Activated naive CD4-positive, alpha-beta T cell treated with anti-CD3 and anti-CD28 coated beads for 36 hours (primary cell): Measurements from ENCODE around the gene BIVM. TPM values are rescaled to one million over a fixed set of nuclear protein-coding genes. Genes with fewer than 3 reads are reported as not detected.
A peak's percentile ranks its signal among the peaks of the same experiment; 100 is the strongest.

Experiments
- CTCF ChIA-PET: fragments of 350-600 bp; sonication (Branson Sonifier 250); formaldehyde crosslinking; loops from one replicate; lab custom pipeline; 2021; ENCODE audit warnings: antibody characterized with exemption; lab: Charles Lee
- DNase-seq: peaks from one replicate; pipeline ENCODE4 v3.0.0-alpha.2; 2020
- H3K27ac Mint-ChIP-seq: one replicate; pipeline ENCODE4 v1.8.0; 2021; ENCODE audit warnings: mild to moderate bottlenecking, mixed read lengths
- H3K27me3 Mint-ChIP-seq: one replicate; pipeline ENCODE4 v1.8.0; 2021; ENCODE audit warnings: low read depth, mixed read lengths
- H3K36me3 Mint-ChIP-seq: one replicate; pipeline ENCODE4 v1.8.0; 2021; ENCODE audit warnings: low read depth, mixed read lengths
- H3K4me1 Mint-ChIP-seq: one replicate; pipeline ENCODE4 v1.8.0; 2021; ENCODE audit warnings: low read depth, mixed read lengths
- H3K4me3 Mint-ChIP-seq: one replicate; pipeline ENCODE4 v1.8.0; 2021; ENCODE audit warnings: mild to moderate bottlenecking, moderate library complexity, mixed read lengths
- H3K9me3 Mint-ChIP-seq: one replicate; pipeline ENCODE4 v1.8.0; 2021; ENCODE audit warnings: mixed read lengths
- intact Hi-C: fragments of 100-400 bp; cut with micrococcal nuclease; formaldehyde crosslinking; loops from one replicate; pipeline ENCODE4 v1.15.1; 2023
- total RNA-seq, 2 experiments: library from RNA; stranded (reverse); gene quantifications; one replicate each; pipeline ENCODE4 v1.2.3, GENCODE V29; 2021

BIVM gene
- total RNA-seq, 2 experiments from 2014 or later: 9.9 to 11.1 TPM

DNA sequence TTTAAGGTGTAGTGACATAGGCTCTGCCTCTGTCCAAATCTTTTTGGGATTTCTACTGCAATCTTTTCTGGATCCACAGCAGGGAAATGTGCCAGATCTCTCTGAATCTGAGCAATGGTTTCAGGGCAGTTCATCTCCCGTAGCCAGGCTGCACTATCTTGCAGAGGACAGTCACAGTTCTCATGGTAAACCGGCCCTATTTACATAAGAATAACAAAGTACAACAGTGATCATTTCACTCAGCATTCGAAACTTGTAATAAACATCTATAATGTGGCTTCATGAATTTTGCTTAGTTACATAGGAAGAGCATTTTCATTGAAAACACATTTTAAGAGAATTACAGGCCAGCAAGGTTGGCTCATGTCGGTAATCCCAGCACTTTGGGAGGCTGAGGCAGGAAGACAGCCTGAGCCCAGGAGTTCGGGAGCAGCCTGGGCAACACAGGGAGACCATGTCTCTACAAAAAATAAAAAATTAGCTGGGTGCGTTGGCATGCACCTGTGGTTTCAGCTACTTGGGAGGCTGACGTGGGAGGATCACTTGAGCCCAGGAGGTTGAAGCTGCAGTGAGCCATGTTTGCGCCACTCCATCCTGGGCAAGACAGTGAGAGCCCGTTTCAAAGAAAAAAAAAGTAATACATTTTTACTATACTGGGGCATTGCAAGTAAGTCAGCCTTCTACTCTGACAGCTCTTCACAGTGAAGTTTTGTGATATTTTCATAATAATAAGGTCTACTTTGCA lies 5.1 kb upstream of the BIVM start:
- intact Hi-C loops: no loop called here
- Mint-ChIP-seq H3K27me3 (peaks cover 20% of the 10 kb centered on the region), H3K27ac (no peak overlapping the region), H3K4me3 (no peak overlapping the region), H3K9me3 (no peaks in the 10 kb centered on the region), H3K36me3 (peaks cover 12% of the 10 kb centered on the region), H3K4me1 (peaks cover 6% of the 10 kb centered on the region)
- CTCF ChIA-PET: interaction anchor here (0.8 to 1.3 kb wide), 3 partner anchors 9 to 214 kb away, joined by 3 read pairs; no protein-coding TSS in a partner anchor
- DNase-seq: no peak

DNA sequence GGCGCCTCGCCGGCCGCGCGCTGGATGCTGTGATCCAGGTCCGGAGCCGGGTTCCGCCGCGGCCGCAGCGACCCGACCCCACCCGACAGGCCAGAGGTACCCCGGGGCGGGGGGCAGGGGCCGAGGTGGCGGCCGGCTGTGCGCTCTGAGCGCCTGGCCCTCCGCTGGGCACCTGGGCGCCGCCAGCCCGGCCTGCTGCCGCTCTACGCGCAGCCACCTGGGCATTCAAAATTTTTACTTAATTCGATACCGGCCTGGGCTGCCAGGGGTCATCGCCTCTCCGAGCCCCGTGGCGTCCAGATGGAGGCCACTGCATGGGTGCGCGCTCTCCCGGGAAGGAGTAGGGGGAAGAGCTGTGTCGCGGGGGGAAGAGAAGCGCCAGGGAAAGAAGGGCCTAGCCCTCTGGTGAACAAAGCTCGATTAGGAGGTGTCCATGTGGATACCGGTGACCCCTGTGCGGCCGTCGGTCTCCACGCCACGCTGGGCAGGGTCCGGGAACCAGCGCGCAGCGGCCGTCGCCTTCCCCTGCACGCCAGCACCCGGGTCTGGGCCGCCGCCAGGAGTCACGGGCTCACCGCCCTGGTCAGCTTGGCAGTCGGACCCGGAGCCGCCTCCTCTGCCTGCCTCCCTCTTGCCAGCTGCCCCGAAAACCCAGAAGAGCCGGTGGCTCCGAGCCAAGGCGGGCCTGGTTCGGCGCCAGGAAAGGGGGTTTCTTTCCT lies 666 bp downstream of the BIVM start:
- H3K4me1 Mint-ChIP-seq: peaks cover 13% of the 10 kb centered on the region
- peak; percentile 8 for DNase-seq
- H3K4me3 Mint-ChIP-seq: peak overlapping the region; percentile 93
- CTCF ChIA-PET: interaction anchor here (0.7 to 2.3 kb wide), 11 partner anchors 11 to 218 kb away, joined by 3 to 8 read pairs (median 5); partner anchors contain the start of genes ERCC5 and TEX30
- intact Hi-C loops: loop anchor here (1.0 to 5.0 kb wide), 8 partner anchors 20 to 1172 kb away; partner anchors contain the start of genes TEX30 and TPP2
- no peak overlapping the region for H3K27ac Mint-ChIP-seq
- H3K27me3 Mint-ChIP-seq: peaks cover 21% of the 10 kb centered on the region
- no peaks in the 10 kb centered on the region for H3K9me3 Mint-ChIP-seq
- H3K36me3 Mint-ChIP-seq: peaks cover 4% of the 10 kb centered on the region

DNA sequence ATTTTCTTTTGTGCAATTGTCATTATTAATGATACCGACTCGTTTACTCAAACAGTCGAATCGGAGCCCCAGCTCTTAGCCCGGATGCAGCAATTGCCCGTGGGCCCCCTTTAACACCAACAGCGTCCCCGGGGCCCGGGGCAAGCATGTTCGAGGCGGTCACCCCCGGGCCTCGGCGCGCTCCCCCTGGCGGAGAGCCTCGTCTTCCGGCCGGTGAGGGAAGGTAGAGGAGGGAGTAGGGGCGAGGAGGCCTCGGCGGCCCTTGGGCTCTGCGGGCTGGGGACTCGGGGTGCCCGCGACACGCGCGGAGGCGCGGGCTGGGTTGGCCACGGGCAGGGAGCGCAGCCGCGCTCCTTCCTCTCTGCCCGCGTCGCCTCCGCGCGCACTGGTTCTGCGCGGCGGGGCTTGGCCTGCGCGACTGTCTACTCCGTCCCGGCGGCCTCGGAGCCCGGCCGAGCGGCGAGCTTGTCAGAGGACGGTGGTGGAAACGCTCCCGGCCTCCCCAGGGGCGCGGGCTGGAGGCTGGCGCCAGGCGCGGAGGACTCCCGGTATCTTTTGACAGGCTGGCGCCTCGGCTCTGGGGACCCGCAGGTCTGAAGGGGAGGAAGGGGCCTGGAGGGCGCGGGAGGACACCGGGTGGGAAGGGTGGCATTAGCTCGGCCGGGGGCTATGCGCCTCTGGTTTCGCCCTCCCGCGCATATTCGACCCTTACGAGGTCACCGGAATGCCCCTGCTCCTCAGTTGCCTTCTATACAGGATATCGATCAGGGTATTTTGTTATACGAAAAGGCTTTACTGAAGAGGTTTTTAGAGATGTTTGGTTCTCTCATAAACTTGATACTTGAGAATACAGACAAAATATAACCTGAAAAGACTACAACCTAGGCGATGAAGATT lies 1.5 kb downstream of the BIVM start:
- Mint-ChIP-seq H3K36me3 (peaks cover 4% of the 10 kb centered on the region), H3K4me3 (peak overlapping the region; percentile 93), H3K27ac (no peak overlapping the region), H3K9me3 (no peaks in the 10 kb centered on the region), H3K4me1 (peaks cover 13% of the 10 kb centered on the region), H3K27me3 (peaks cover 21% of the 10 kb centered on the region)
- DNase-seq: peak; percentile 83
- intact Hi-C loops: loop anchor here (1.0 kb wide), 1 partner anchor 208 kb away; no protein-coding TSS in a partner anchor
- CTCF ChIA-PET: interaction anchor here (0.6 to 2.3 kb wide), 13 partner anchors 11 to 219 kb away, joined by 3 to 8 read pairs (median 4); partner anchors contain the start of genes ERCC5 and TEX30

DNA sequence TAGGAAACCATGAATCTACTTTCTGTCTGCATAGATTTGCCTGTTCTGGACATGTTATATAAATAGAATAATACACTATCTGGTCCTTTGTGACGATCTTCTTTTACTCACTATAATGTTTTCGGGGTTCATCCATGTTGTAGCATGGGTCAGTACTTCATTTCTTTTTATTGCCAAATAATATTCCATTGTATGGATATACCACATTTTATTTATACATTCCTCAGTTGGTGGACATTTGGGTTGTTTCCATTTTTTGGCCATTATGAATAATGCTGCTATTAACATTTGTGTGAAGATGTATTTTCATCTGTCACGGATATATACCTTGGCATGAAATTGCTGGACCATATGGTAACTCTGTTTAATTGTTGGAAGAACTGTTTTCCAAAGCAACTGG lies 6.8 kb downstream of the BIVM start:
- no peak overlapping the region for H3K27ac Mint-ChIP-seq
- H3K27me3 Mint-ChIP-seq: no peaks in the 10 kb centered on the region
- no peaks in the 10 kb centered on the region for H3K9me3 Mint-ChIP-seq
- H3K36me3 Mint-ChIP-seq: peaks cover 9% of the 10 kb centered on the region
- peaks cover 8% of the 10 kb centered on the region for H3K4me1 Mint-ChIP-seq
- intact Hi-C loops: no loop called here
- CTCF ChIA-PET: no interaction called here
- DNase-seq: no peak
- no peak overlapping the region for H3K4me3 Mint-ChIP-seq

DNA sequence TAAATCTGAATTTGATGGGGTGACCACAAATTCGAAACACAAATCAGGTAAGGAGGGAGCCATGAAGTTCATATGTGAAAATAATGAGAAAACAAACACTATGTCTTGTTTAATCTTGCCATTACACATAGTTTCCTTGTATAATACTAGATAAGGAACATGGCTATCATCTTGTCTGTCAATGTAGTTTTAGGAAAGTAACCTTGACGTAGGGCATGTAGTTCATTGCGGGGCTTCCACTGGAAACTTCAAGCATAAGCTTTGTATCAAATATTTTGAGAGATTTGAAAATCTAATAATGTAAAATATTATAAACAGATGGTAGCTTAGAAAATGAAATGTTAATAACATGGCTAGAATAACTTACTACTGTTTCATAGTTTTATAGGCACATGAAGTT lies 8.8 kb downstream of the BIVM start:
- Mint-ChIP-seq H3K36me3 (peaks cover 17% of the 10 kb centered on the region), H3K27me3 (no peaks in the 10 kb centered on the region), H3K4me1 (peaks cover 1% of the 10 kb centered on the region), H3K9me3 (peaks cover 4% of the 10 kb centered on the region), H3K27ac (no peak overlapping the region), H3K4me3 (no peak overlapping the region)
- DNase-seq: no peak
- intact Hi-C loops: no loop called here
- CTCF ChIA-PET: no interaction called here

DNA sequence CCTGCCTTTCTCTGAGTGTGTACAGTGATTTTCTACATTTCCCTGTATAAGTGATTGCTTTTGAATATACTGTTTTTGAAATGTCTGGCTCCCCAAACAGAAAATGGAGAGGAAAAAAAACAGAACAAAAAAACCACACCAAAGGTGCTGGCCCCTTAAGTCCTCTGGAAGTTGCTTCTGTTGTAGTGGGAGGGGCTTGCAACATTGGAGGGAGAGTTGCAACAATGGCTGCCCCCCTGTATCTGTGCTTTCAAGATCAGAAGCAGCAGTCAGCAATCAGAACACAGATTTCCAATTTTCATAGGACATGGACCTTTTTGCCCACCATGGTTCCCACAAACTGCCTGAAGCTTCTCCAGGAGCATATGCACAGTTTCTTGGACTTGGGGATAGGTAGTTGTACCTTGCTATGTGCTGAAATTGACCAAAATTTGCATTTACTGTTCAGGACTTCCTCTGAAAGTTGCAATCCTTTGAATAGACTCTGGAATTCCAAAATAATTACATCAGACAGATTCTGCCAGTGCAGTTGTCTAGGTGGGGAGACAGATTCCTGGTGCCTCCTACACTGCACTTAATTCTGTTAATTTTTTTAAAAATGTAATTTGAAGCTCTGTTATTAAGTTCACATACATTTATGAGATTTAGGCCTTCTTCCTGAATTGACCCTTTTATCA lies 13.8 kb downstream of the BIVM start:
- Mint-ChIP-seq H3K36me3 (peaks cover 17% of the 10 kb centered on the region), H3K9me3 (peaks cover 4% of the 10 kb centered on the region), H3K4me1 (peaks cover 11% of the 10 kb centered on the region), H3K4me3 (no peak overlapping the region), H3K27ac (no peak overlapping the region), H3K27me3 (no peaks in the 10 kb centered on the region)
- intact Hi-C loops: no loop called here
- CTCF ChIA-PET: interaction anchor here (0.7 kb wide), 1 partner anchor 13 kb away, joined by 3 read pairs; no protein-coding TSS in a partner anchor
- DNase-seq: no peak

DNA sequence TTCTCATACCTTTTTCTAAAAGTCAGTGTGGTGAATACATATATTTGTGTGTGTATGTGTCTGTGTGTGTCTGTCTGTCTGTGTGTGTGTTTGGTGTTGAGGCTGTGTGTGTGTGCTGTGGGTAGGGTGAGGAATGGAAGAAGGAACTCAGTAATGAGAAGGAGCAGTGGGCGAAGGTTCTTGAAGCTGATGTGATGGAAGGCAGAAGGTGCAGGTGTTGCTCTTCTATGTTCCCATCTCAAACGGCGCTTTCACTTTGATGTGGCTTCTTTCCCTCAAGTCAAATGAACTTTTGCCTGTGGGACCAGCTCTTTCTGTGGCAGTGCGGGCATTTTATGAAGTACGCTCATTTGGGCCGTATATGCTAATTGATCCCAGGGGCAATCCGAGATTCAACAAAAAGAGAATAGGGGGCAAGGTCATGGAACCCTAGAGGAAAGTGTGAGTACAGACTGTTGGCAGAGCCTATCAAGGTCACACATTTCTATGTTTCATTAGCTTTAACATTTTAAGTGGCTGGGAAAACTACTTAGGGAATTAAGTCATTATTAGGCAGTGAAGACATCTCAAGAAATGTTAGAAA lies 15.2 kb downstream of the BIVM start:
- peaks cover 10% of the 10 kb centered on the region for H3K4me1 Mint-ChIP-seq
- CTCF ChIA-PET: no interaction called here
- intact Hi-C loops: no loop called here
- DNase-seq: no peak
- H3K27ac Mint-ChIP-seq: no peak overlapping the region
- H3K27me3 Mint-ChIP-seq: no peaks in the 10 kb centered on the region
- peaks cover 24% of the 10 kb centered on the region for H3K36me3 Mint-ChIP-seq
- H3K9me3 Mint-ChIP-seq: peaks cover 4% of the 10 kb centered on the region
- no peak overlapping the region for H3K4me3 Mint-ChIP-seq

DNA sequence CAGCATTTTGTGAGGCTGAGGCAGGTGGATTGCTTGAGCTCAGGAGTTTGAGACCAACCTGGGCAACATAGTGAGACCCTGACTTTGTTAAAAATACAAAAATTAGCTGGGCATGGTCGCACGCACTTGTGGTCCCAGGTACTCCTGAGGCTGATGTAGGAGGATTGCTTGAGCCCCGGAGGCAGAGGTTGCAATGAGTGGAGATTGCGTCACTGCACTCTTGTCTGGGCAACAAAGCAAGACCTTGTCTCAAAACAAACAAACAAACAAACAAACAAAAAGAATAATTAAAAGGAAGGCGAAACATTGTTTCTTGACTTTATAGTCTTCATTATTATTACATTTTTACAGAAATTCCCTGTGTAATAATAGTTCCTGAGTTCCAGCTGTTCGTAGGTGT lies 15.9 kb downstream of the BIVM start:
- H3K27ac Mint-ChIP-seq: no peak overlapping the region
- H3K9me3 Mint-ChIP-seq: peaks cover 4% of the 10 kb centered on the region
- H3K4me3 Mint-ChIP-seq: no peak overlapping the region
- H3K27me3 Mint-ChIP-seq: no peaks in the 10 kb centered on the region
- peaks cover 26% of the 10 kb centered on the region for H3K36me3 Mint-ChIP-seq
- DNase-seq: no peak
- intact Hi-C loops: no loop called here
- peaks cover 10% of the 10 kb centered on the region for H3K4me1 Mint-ChIP-seq
- CTCF ChIA-PET: no interaction called here

DNA sequence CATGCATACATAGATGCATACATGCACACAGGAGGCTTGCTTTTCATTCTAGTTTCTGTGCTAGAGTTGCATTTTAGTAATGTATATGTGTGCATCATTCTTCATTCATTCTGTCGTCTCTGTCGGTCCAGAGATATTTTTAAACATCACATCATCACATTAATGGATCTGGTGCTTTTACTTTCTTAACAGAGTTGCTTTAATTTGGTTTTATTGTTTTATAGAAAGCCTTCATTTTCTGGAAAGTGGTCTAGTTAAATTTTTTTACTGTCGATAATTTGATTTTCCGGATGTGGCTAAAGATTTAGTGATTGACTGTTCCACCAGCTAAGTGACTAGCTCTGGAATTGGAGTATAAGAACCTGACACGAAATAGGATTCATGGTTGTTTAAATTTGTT lies 16.9 kb downstream of the BIVM start:
- Mint-ChIP-seq H3K27me3 (no peaks in the 10 kb centered on the region), H3K4me3 (no peak overlapping the region), H3K27ac (no peak overlapping the region), H3K36me3 (peaks cover 21% of the 10 kb centered on the region), H3K9me3 (peaks cover 4% of the 10 kb centered on the region), H3K4me1 (peaks cover 10% of the 10 kb centered on the region)
- CTCF ChIA-PET: no interaction called here
- intact Hi-C loops: no loop called here
- no peak for DNase-seq

DNA sequence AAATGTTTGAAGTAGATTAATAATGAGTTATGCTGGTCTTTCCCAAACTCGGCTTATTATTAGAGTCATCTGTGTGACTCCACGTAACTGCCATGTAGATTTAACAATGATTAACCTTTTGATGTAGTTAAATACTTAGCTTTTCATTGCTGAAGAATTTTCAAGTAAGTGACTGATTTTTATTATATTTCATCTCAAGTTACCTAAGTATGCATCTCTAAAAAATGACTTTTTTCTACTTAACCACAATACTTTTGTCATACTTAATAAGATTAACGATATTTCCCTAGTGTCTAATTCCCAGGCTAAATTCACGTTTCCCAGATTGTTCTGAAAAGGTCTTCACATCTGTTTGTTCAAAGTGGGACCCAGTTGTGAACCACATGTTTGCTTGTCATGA lies 17.8 kb downstream of the BIVM start:
- CTCF ChIA-PET: no interaction called here
- Mint-ChIP-seq H3K9me3 (peaks cover 4% of the 10 kb centered on the region), H3K4me1 (peaks cover 10% of the 10 kb centered on the region), H3K36me3 (peaks cover 18% of the 10 kb centered on the region), H3K27ac (no peak overlapping the region), H3K27me3 (no peaks in the 10 kb centered on the region), H3K4me3 (no peak overlapping the region)
- DNase-seq: no peak
- intact Hi-C loops: no loop called here

DNA sequence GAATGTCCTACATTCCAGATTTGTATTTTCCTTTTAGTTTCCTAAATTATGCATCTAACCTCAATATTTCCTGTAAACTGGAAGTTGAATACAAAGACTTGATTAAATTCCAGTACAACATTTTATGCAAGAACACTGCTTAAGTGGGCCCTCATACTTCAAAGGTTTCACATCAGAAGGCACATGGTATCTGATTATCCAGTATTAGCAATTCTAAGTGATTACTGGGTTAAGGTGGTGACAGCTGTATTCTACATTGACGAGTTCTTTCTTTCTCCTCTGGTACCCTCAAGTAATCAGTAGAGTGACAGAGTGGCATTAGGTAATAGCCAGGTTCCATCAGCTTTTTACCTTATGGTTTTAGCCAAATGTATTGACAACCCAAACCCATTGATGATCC lies 18.3 kb downstream of the BIVM start:
- no peaks in the 10 kb centered on the region for H3K27me3 Mint-ChIP-seq
- H3K4me3 Mint-ChIP-seq: no peak overlapping the region
- H3K9me3 Mint-ChIP-seq: no peaks in the 10 kb centered on the region
- CTCF ChIA-PET: no interaction called here
- H3K4me1 Mint-ChIP-seq: peaks cover 10% of the 10 kb centered on the region
- intact Hi-C loops: no loop called here
- no peak overlapping the region for H3K27ac Mint-ChIP-seq
- DNase-seq: no peak
- H3K36me3 Mint-ChIP-seq: peaks cover 18% of the 10 kb centered on the region
